B cell (primary cell): Measurements from ENCODE around the gene RPH3AL. TPM values are rescaled to one million over a fixed set of nuclear protein-coding genes. Genes with fewer than 3 reads are reported as not detected.

ENCODE experiments used
- ATAC-seq: fragments of 200-7000 bp; cut with Tn5 transposase; one replicate; pipeline ENCODE4 v1.10.0; 2021; ENCODE audit warnings: low read depth, mild to moderate bottlenecking, moderate number of reproducible peaks, moderate library complexity
- CTCF ChIA-PET: fragments of 350-600 bp; sonication (Branson Sonifier 250); formaldehyde crosslinking; loops from one replicate; lab custom pipeline; 2021; ENCODE audit warnings: antibody characterized with exemption, inconsistent platforms; lab: Charles Lee
- POLR2A ChIA-PET: fragments of 350-600 bp; sonication (Branson Sonifier 250); formaldehyde crosslinking; loops from one replicate; lab custom pipeline; 2021; ENCODE audit warnings: antibody characterized with exemption; lab: Charles Lee
- DNase-seq: peaks from one replicate; pipeline ENCODE4 v3.0.0; 2013
- H2AFZ ChIP-seq: 2 replicates; pipeline ENCODE4 v1.6.1; 2012; ENCODE audit warnings: mild to moderate bottlenecking, low read depth, low read length; ENCODE audit not compliant: insufficient read depth, poor library complexity, severe bottlenecking
- H3K27ac ChIP-seq, 2 donors: 1 replicate in 1 of 2; 2 replicates in 1 of 2; pipeline ENCODE4 v1.5.1; 2012 to 2013; ENCODE audit warnings: low read length in 2 of 2, mild to moderate bottlenecking in 2 of 2, moderate library complexity in 1 of 2
- H3K27me3 ChIP-seq, 4 experiments: fragments of 200-600 bp in 1 of 4; sonication (generic) in 1 of 4; replicated peaks in 1 of 4; 1 replicate in 2 of 4; 2 replicates in 2 of 4; pipeline versions ENCODE4 v1.6.1 to v1.7.0; 2013 to 2016; ENCODE audit warnings: low read length in 3 of 4, mild to moderate bottlenecking in 2 of 4, mixed read lengths in 1 of 4, moderate library complexity in 1 of 4; ENCODE audit not compliant: insufficient read depth in 4 of 4, control insufficient read depth in 3 of 4; ENCODE audit errors: control extremely low read depth in 1 of 4
- H3K36me3 ChIP-seq, 2 experiments: replicated peaks in 1 of 2; 1 replicate in 1 of 2; 2 replicates in 1 of 2; pipeline versions ENCODE4 v1.6.1 to v1.7.1; 2013; ENCODE audit warnings: low read length in 1 of 2; ENCODE audit not compliant: insufficient read depth in 2 of 2, control insufficient read depth in 1 of 2; ENCODE audit errors: control extremely low read depth in 1 of 2, extremely low read depth in 1 of 2
- H3K4me1 ChIP-seq, 2 donors: fragments of 200-600 bp in 1 of 2; sonication (generic) in 1 of 2; 1 replicate in 1 of 2; 2 replicates in 1 of 2; pipeline versions ENCODE4 v1.5.1 to v1.6.1; 2013 to 2017; ENCODE audit warnings: low read length in 2 of 2; ENCODE audit not compliant: control insufficient read depth in 2 of 2, insufficient read depth in 2 of 2
- H3K4me2 ChIP-seq: replicated peaks from 2 replicates; pipeline ENCODE3; 2012; ENCODE audit warnings: mild to moderate bottlenecking, low read depth, low read length; ENCODE audit not compliant: poor library complexity, severe bottlenecking
- H3K4me3 ChIP-seq, 5 experiments: fragments of 200-600 bp in 1 of 5; sonication (generic) in 1 of 5; 1 replicate in 3 of 5; 2 replicates in 2 of 5; pipeline versions ENCODE4 v1.5.1 to v1.7.0; 2011 to 2016; ENCODE audit warnings: low read length in 4 of 5, mild to moderate bottlenecking in 4 of 5, low read depth in 2 of 5, control low read depth in 1 of 5, moderate library complexity in 1 of 5; ENCODE audit not compliant: insufficient read depth in 1 of 5; ENCODE audit errors: control extremely low read depth in 1 of 5, extremely low read depth in 1 of 5
- H3K79me2 ChIP-seq: fragments of 200-600 bp; sonication (generic); one replicate; pipeline ENCODE4 v1.6.0; 2016; ENCODE audit warnings: low read length; ENCODE audit not compliant: control insufficient read depth, insufficient read depth
- H3K9ac ChIP-seq: fragments of 200-600 bp; sonication (generic); 2 replicates; pipeline ENCODE4 v1.6.1; 2017; ENCODE audit warnings: mild to moderate bottlenecking, low read length, moderate library complexity
- H3K9me3 ChIP-seq, 3 donors: one replicate each; pipeline versions ENCODE4 v1.6.1 to v1.7.1; 2013; ENCODE audit warnings: low read length in 2 of 3; ENCODE audit not compliant: control insufficient read depth in 2 of 3, insufficient read depth in 1 of 3; ENCODE audit errors: control extremely low read depth in 1 of 3
- H4K20me1 ChIP-seq: 2 replicates; pipeline ENCODE4 v1.6.0; 2012; ENCODE audit warnings: mild to moderate bottlenecking, low read length; ENCODE audit not compliant: insufficient read depth, control insufficient read depth, poor library complexity, severe bottlenecking
- H3K27ac Mint-ChIP-seq: one replicate; pipeline ENCODE4 v1.8.0; 2021; ENCODE audit warnings: mixed read lengths
- H3K27me3 Mint-ChIP-seq: one replicate; pipeline ENCODE4 v1.8.0; 2021; ENCODE audit warnings: mixed read lengths
- H3K4me1 Mint-ChIP-seq: one replicate; pipeline ENCODE4 v1.8.0; 2021; ENCODE audit warnings: mixed read lengths
- H3K4me3 Mint-ChIP-seq: one replicate; pipeline ENCODE4 v1.8.0; 2021; ENCODE audit warnings: mixed read lengths
- H3K9me3 Mint-ChIP-seq: one replicate; pipeline ENCODE4 v1.8.0; 2022; ENCODE audit warnings: mixed read lengths; ENCODE audit not compliant: insufficient read depth
- EZH2 ChIP-seq: IDR thresholded peaks from 2 replicates; pipeline ENCODE4 v1.6.1; 2012; ENCODE audit warnings: borderline replicate concordance, low read depth, mild to moderate bottlenecking, moderate library complexity, low read length; ENCODE audit not compliant: insufficient read depth, poor library complexity, severe bottlenecking
- WGBS: methylation state at CpG from one replicate; pipeline ENCODE4 v1.1.5; 2013; ENCODE audit warnings: missing lambda C conversion rate; ENCODE audit not compliant: insufficient coverage; 5-methylcytosine and 5-hydroxymethylcytosine counted together
- intact Hi-C: fragments of 100-400 bp; cut with micrococcal nuclease; formaldehyde crosslinking; loops from one replicate; pipeline ENCODE4 v1.10.0; 2022
- polyA plus RNA-seq: library from polyadenylated mRNA; depleted of rRNA; stranded (reverse); fragments of >200 nt; gene quantifications from 2 replicates; pipeline ENCODE4 v1.2.3, GENCODE V29; 2012
- total RNA-seq, 2 donors: library from RNA; stranded (reverse); fragments of 120-200 nt in 1 of 2; gene quantifications; 1 replicate in 1 of 2; 2 replicates in 1 of 2; pipeline versions ENCODE4 v1.2.3 to v1.2.4, GENCODE V29; 2013 to 2022
- TF ChIP-seq, protein P1 (sequence below): fragments of 200-600 bp; IDR thresholded peaks from one replicate; pipeline ENCODE4 v1.8.0; 2022; ENCODE audit warnings: antibody characterized with exemption, mild to moderate bottlenecking

RPH3AL gene
- total and polyA plus RNA-seq, 2 donors (not counting 1 experiment from before 2014, with no cell fraction given), result 10.8 to 13.3 TPM

- no peak for TF ChIP-seq EZH2
- TF ChIP-seq, protein P1, sequence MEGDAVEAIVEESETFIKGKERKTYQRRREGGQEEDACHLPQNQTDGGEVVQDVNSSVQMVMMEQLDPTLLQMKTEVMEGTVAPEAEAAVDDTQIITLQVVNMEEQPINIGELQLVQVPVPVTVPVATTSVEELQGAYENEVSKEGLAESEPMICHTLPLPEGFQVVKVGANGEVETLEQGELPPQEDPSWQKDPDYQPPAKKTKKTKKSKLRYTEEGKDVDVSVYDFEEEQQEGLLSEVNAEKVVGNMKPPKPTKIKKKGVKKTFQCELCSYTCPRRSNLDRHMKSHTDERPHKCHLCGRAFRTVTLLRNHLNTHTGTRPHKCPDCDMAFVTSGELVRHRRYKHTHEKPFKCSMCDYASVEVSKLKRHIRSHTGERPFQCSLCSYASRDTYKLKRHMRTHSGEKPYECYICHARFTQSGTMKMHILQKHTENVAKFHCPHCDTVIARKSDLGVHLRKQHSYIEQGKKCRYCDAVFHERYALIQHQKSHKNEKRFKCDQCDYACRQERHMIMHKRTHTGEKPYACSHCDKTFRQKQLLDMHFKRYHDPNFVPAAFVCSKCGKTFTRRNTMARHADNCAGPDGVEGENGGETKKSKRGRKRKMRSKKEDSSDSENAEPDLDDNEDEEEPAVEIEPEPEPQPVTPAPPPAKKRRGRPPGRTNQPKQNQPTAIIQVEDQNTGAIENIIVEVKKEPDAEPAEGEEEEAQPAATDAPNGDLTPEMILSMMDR, result no peak
- intact Hi-C loops, result no loop called here
- peaks cover 16% of the 10 kb centered on the region for H3K27me3 Mint-ChIP-seq
- Histone ChIP-seq H3K79me2 (no peaks in the 10 kb centered on the region), H3K27me3 (no peaks in the 10 kb centered on the region), H3K4me2 (no peak overlapping the region), H3K9me3 (peaks cover 0 to 12% (median 0%) of the 10 kb centered on the region in 3 donors), H3K4me1 (no peaks in the 10 kb centered on the region), H3K9ac (no peak overlapping the region), H3K4me3 (no peak overlapping the region), H2AFZ (no peak overlapping the region), H4K20me1 (no peaks in the 10 kb centered on the region), H3K36me3 (no peaks in the 10 kb centered on the region), H3K27ac (no peak overlapping the region)
- no peak overlapping the region for H3K27ac Mint-ChIP-seq
- ChIA-PET POLR2A (no interaction called here), CTCF (no interaction called here)
- DNase-seq (no peak), ATAC-seq (no peak)
- H3K4me1 Mint-ChIP-seq, result no peaks in the 10 kb centered on the region
- no peak overlapping the region for H3K4me3 Mint-ChIP-seq
- 95% methylated on average over 16 of the region's 19 CpGs for WGBS
- no peaks in the 10 kb centered on the region for H3K9me3 Mint-ChIP-seq
Observed at GRCh38 chr17:354651-355556, 2.3 kb upstream of the RPH3AL start.

- intact Hi-C loops, result no loop called here
- Histone ChIP-seq H3K36me3 (no peaks in the 10 kb centered on the region), H3K4me1 (no peaks in the 10 kb centered on the region), H3K9me3 (peaks cover 0 to 12% (median 0%) of the 10 kb centered on the region in 3 donors), H3K9ac (no peak overlapping the region), H2AFZ (no peak overlapping the region), H4K20me1 (no peaks in the 10 kb centered on the region), H3K4me2 (no peak overlapping the region), H3K27ac (no peak overlapping the region), H3K79me2 (no peaks in the 10 kb centered on the region), H3K4me3 (no peak overlapping the region), H3K27me3 (no peaks in the 10 kb centered on the region)
- no peak for ATAC-seq
- Mint-ChIP-seq H3K27me3 (peaks cover 18% of the 10 kb centered on the region), H3K4me1 (no peaks in the 10 kb centered on the region), H3K9me3 (no peaks in the 10 kb centered on the region), H3K27ac (no peak overlapping the region), H3K4me3 (no peak overlapping the region)
- no peak for DNase-seq
- POLR2A ChIA-PET, result no interaction called here
- CTCF ChIA-PET, result no interaction called here
- TF ChIP-seq EZH2, result no peak
- TF ChIP-seq, protein P1, result no peak
- 93% methylated on average over 2 of the region's 8 CpGs for WGBS
Observed at GRCh38 chr17:353838-354234, 1.2 kb upstream of the RPH3AL start.
